ENCODE data around the gene GHR. TPM values are rescaled to one million over a fixed set of nuclear protein-coding genes. Genes with fewer than 3 reads are reported as not detected.

The GHR gene
- total RNA-seq (3.7 TPM), polyA plus RNA-seq (ENCODE audit: insufficient read depth, low read depth, low replicate concordance) (6.5 TPM)
- long read RNA-seq, donor 1 = 0 reads
- long read RNA-seq, donor 2, full-length matches to known transcripts = 1 of 1 reads
- long read RNA-seq, donor 2, partial matches to known transcripts = 0 of 1 reads
- long read RNA-seq, donor 2, other reads (novel, unspliced or antisense) = 0 of 1 reads
- long read RNA-seq, donor 3, partial matches to known transcripts = 7 of 7 reads
- long read RNA-seq, donor 3, other reads (novel, unspliced or antisense) = 0 of 7 reads
- long read RNA-seq, donor 4, full-length matches to known transcripts = 3 of 3 reads
- long read RNA-seq, donor 4, partial matches to known transcripts = 0 of 3 reads
- long read RNA-seq, donor 4, other reads (novel, unspliced or antisense) = 0 of 3 reads
- long read RNA-seq, donor 5 = 0 reads
- long read RNA-seq, donor 6 = 0 reads
- long read RNA-seq, donor 7, partial matches to known transcripts = 0 of 2 reads
- long read RNA-seq, donor 7, other reads (novel, unspliced or antisense) = 2 of 2 reads
- long read RNA-seq, donor 8 = 0 reads
- long read RNA-seq, donor 9 = 0 reads
- long read RNA-seq, donor 10, full-length matches to known transcripts = 1 of 1 reads
- long read RNA-seq, donor 10, partial matches to known transcripts = 0 of 1 reads
- long read RNA-seq, donor 10, other reads (novel, unspliced or antisense) = 0 of 1 reads

DNA sequence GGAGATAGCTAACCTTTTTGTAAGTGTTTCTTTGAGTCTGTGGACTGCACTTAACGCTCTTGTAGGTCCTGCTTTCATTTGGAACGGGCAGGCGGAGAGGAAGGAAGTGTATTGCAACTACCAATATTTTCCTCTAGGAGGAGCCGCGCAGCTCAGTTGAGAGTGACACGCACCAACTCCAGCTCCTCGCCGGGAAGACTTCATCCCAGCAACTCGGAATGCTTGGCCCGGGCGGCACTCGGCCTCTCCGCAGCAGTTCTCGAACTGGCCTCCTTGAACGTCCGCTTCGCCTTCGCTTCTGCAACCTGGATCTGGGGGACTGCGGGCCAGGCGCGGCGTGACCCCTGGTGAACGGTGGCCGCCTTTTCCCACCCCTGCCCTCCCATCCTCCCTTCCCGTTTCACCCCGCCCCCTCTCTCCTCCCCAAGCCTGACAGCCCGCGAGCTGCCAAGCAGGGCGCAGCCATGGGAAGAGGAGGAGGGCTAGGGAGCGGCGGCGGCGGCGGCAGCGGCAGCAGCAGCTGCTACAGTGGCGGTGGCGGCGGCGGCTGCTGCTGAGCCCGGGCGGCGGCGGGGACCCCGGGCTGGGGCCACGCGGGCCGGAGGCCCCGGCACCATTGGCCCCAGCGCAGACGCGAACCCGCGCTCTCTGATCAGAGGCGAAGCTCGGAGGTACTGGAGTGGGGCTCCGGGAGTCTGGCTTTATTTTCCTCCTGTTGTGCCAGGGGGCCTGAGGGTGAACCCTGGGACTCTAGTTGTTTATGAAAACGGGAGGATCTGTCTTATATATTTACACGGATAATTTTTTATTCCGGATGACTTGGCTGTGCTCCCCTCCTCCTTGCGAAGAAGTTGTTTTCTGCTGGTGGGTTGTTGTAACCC is at the start of gene GHR:
GHR (plus strand) TSS at position 155 of the 881 bp plus-strand sequence. CDS start 142,436 bp downstream, outside the sequence.
- Histone ChIP-seq H3K27me3 (ENCODE audit: control insufficient read depth, insufficient read depth, low read length) (no peaks in the 10 kb centered on the region), H3K9ac (ENCODE audit: low read length in 3 of 3) (peak within 1 kb of the TSS; percentile 43 to 75 (median 51)), H3K9me3 (ENCODE audit: control insufficient read depth in 2 of 3, insufficient read depth in 1 of 3, low read length in 3 of 3) (no peaks in the 10 kb centered on the region), H3K36me3 (ENCODE audit: control insufficient read depth in 2 of 3, insufficient read depth in 3 of 3, low read length in 3 of 3) (no peaks in the 10 kb centered on the region), H3K4me1 (ENCODE audit: control insufficient read depth in 2 of 3, insufficient read depth in 2 of 3, low read depth in 1 of 3, low read length in 3 of 3) (peaks cover 0 to 6% (median 6%) of the 10 kb centered on the region in 3 donors), H3K4me3 (ENCODE audit: low read length in 3 of 3) (peak within 1 kb of the TSS; percentile 70 to 85 (median 82)), H3K27ac (ENCODE audit: low read depth in 2 of 2, low read length in 2 of 2) (peak within 1 kb of the TSS; percentile 81 to 91)
- TF ChIP-seq CTCF (IDR thresholded peaks at IDR 0.05; ENCODE audit: borderline replicate concordance, extremely low read depth, insufficient read depth) = peak; percentile 81
- DNase-seq = peak; percentile 90 to 96 (median 92)
- no peak for FAIRE-seq
- intact Hi-C loops (cut with DNase I) = no loop called here

GRCh38 chr5:42374679-42375273 is 48.5 kb upstream of the GHR start:
- no peaks in the 10 kb centered on the region for H3K36me3 ChIP-seq (ENCODE audit: control insufficient read depth in 2 of 3, insufficient read depth in 3 of 3, low read length in 3 of 3)
- TF ChIP-seq CTCF (IDR thresholded peaks at IDR 0.05; ENCODE audit: borderline replicate concordance, extremely low read depth, insufficient read depth) = no peak
- intact Hi-C loops (cut with DNase I) = no loop called here
- H3K27ac ChIP-seq (ENCODE audit: low read depth in 2 of 2, low read length in 2 of 2) = no peak overlapping the region
- no peaks in the 10 kb centered on the region for H3K4me1 ChIP-seq (ENCODE audit: control insufficient read depth in 2 of 3, insufficient read depth in 2 of 3, low read depth in 1 of 3, low read length in 3 of 3)
- H3K9ac ChIP-seq (ENCODE audit: low read length in 3 of 3) = no peak overlapping the region
- no peak for FAIRE-seq
- no peak overlapping the region for H3K4me3 ChIP-seq (ENCODE audit: low read length in 3 of 3)
- no peak for DNase-seq
- no peaks in the 10 kb centered on the region for H3K9me3 ChIP-seq (ENCODE audit: control insufficient read depth in 2 of 3, insufficient read depth in 1 of 3, low read length in 3 of 3)
- no peaks in the 10 kb centered on the region for H3K27me3 ChIP-seq (ENCODE audit: control insufficient read depth, insufficient read depth, low read length)

GRCh38 chr5:42377496-42377895 is 45.7 kb upstream of the GHR start:
- intact Hi-C loops (cut with DNase I) = no loop called here
- H3K36me3 ChIP-seq (ENCODE audit: control insufficient read depth in 2 of 3, insufficient read depth in 3 of 3, low read length in 3 of 3) = no peaks in the 10 kb centered on the region
- no peaks in the 10 kb centered on the region for H3K27me3 ChIP-seq (ENCODE audit: control insufficient read depth, insufficient read depth, low read length)
- no peak overlapping the region for H3K4me3 ChIP-seq (ENCODE audit: low read length in 3 of 3)
- H3K27ac ChIP-seq (ENCODE audit: low read depth in 2 of 2, low read length in 2 of 2) = no peak overlapping the region
- H3K9ac ChIP-seq (ENCODE audit: low read length in 3 of 3) = no peak overlapping the region
- H3K9me3 ChIP-seq (ENCODE audit: control insufficient read depth in 2 of 3, insufficient read depth in 1 of 3, low read length in 3 of 3) = no peaks in the 10 kb centered on the region
- no peak for TF ChIP-seq CTCF (IDR thresholded peaks at IDR 0.05; ENCODE audit: borderline replicate concordance, extremely low read depth, insufficient read depth)
- DNase-seq = no peak
- FAIRE-seq = no peak
- H3K4me1 ChIP-seq (ENCODE audit: control insufficient read depth in 2 of 3, insufficient read depth in 2 of 3, low read depth in 1 of 3, low read length in 3 of 3) = no peaks in the 10 kb centered on the region
